ENCODE data around the gene FOXL3.
"Not testable (repeated sequence)": the region's sequence is repeated elsewhere in the genome, so short reads cannot be mapped to it uniquely, and the experiment has no call there.

Gene FOXL3

DNA sequence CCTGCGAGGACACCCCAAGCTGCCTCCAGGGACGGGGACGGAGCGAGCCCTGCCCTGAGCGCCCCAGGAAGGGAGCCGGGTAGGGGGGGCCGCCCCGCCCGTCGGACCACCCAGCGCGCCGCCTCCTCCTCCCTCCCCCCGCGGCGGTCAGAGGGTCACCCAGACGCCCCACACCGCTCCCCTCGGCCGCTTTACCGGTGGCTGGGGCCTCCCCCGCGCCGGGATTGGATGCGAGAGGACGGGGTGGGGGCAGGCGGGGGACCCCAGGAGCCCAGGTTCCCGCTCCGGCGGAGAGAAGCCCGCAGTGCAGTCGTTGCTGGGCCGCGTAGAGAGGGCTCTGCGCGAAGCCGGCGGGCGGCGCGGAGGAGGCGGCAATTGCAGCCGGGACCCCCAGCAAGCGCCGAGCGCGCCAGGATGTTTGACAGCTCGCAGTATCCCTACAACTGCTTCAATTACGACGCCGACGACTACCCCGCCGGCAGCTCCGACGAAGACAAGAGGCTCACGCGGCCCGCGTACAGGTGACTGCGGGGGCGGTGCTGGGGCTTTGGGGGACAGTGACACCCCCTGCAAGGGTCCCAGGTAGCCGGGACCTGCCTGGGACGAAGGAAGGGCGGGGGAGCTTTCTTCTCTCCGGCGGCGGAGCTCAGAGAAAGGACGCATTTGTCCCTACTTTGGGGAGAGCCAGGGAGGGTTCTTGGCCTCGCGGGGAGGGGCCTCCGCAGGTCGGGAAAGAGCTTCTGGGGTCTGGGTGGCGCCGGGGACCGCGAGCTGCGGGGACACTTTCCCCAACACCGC, at the start of gene FOXL3:
Gene FOXL3 (plus strand): TSS at position 415 of the 798 bp plus-strand sequence. CDS start 0 bp downstream, at position 415.
- TF ChIP-seq, protein P1, sequence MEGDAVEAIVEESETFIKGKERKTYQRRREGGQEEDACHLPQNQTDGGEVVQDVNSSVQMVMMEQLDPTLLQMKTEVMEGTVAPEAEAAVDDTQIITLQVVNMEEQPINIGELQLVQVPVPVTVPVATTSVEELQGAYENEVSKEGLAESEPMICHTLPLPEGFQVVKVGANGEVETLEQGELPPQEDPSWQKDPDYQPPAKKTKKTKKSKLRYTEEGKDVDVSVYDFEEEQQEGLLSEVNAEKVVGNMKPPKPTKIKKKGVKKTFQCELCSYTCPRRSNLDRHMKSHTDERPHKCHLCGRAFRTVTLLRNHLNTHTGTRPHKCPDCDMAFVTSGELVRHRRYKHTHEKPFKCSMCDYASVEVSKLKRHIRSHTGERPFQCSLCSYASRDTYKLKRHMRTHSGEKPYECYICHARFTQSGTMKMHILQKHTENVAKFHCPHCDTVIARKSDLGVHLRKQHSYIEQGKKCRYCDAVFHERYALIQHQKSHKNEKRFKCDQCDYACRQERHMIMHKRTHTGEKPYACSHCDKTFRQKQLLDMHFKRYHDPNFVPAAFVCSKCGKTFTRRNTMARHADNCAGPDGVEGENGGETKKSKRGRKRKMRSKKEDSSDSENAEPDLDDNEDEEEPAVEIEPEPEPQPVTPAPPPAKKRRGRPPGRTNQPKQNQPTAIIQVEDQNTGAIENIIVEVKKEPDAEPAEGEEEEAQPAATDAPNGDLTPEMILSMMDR (IDR thresholded peaks at IDR 0.05), result no peak
- Histone ChIP-seq H3K27ac (no peak within 1 kb of the TSS), H3K4me3 (no peak within 1 kb of the TSS)
- DNase-seq (ENCODE audit: low spot score), result no peak

DNA sequence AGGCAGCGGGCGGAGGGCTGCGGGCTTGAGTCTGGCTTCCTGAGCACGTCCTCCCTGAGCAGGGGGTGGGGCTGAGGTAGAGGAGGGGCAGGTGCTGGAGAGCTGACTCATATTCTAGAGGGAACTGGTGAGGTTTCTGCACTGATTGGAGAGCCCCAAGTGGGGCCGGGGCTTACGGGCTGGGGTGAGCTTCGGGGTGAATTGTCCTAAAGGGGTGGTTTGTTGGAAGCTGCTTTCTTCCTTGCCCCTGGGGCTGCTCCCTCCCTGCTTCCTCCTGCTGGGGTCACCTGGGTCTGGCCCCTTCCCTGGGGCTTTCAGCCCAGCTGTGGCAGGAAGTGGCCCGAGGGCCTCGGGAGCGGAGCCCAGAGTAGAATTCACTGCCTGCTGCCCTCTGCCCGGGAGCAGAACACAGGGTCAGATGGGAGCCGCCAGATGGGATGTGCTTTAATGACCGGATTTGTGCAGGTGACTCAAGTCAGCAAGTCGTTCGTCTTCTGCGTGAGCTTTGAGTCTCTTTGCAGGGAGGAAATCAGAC, 49.0 kb upstream of the FOXL3 start:
- TF ChIP-seq, protein P1 (IDR thresholded peaks at IDR 0.05), result no peak
- no peak overlapping the region for H3K27ac ChIP-seq
- H3K4me3 ChIP-seq, result no peak overlapping the region
- DNase-seq (ENCODE audit: low spot score), result no peak

DNA sequence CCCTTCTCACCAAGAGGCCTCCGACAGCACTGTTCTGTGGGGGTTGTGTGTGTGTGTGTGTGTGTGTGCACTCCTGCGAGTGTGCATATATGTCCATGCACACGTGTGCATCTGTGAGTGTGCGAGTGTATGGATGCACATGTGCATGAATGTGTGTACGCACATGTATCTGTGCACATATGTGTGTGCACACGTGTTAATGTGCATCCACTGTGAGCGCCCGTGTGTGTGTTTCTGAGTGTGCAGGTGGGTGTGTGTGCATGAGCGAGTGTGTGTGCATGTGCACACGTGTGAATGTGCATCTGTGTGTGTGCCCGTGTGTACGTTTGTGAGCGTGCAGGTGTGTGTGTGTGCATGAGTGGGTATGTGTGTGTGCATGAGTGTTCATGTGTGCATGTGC, 48.5 kb upstream of the FOXL3 start:
- Histone ChIP-seq H3K4me3 (no peak overlapping the region), H3K27ac (no peak overlapping the region)
- no peak for DNase-seq (ENCODE audit: low spot score)
- TF ChIP-seq, protein P1 (IDR thresholded peaks at IDR 0.05), result no peak

DNA sequence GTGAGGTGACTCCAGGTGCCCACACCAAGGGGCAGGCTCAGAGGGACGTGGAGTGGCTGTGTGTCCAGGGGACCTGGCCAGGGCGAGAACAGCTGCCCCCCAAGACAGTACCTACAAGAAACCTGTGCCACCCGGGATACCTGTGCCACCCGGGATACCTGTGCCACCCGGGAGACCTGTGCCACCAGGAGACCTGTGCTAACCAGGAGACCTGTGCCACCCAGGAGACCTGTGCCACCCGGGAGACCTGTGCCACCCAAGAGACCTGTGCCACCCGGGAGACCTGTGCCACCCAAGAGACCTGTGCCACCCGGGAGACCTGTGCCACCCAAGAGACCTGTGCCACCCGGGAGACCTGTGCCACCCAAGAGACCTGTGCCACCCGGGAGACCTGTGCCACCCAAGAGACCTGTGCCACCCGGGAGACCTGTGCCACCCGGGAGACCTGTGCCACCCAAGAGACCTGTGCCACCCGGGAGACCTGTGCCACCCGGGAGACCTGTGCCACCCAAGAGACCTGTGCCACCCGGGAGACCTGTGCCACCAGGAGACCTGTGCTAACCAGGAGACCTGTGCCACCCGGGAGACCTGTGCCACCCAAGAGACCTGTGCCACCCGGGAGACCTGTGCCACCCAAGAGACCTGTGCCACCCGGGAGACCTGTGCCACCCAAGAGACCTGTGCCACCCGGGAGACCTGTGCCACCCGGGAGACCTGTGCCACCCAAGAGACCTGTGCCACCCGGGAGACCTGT, 47.0 kb upstream of the FOXL3 start:
- H3K4me3 ChIP-seq; DNase-seq (ENCODE audit: low spot score); H3K27ac ChIP-seq: not testable (repeated sequence)

DNA sequence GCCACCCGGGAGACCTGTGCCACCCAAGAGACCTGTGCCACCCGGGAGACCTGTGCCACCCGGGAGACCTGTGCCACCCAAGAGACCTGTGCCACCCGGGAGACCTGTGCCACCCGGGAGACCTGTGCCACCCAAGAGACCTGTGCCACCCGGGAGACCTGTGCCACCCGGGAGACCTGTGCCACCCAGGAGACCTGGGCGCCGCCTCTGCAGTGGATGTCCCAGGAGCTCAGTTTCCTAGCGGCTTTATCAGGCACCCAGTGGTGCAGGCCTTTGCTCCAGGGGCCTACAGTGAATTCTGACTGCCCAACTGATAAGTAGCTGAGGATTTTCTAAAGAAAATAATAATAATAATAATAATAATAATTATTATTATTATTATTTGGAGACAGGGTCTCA, 46.4 kb upstream of the FOXL3 start:
- H3K4me3 ChIP-seq; H3K27ac ChIP-seq; DNase-seq (ENCODE audit: low spot score): not testable (repeated sequence)

DNA sequence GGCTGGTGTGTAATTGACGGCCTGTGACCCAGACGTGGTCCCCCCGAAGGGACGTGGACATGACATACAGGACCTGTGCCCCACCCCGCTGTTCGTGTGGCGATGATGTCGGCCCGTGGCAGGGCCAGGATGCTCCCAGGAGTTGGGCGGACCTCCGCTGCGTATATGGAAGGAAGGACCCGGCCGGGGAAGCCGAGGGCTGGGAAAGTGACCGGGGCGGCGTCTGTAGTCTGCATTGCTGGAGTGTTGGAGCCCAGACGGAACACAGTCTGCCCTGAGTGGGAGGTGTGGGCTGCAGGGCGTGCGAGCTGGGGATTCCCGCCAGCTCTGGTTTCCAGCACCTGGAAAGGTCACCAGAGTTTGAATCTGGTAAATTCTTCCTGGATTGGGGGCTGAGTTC, 45.0 kb upstream of the FOXL3 start:
- H3K4me3 ChIP-seq, result no peak overlapping the region
- TF ChIP-seq, protein P1 (IDR thresholded peaks at IDR 0.05), result no peak
- DNase-seq (ENCODE audit: low spot score), result no peak
- H3K27ac ChIP-seq, result no peak overlapping the region

DNA sequence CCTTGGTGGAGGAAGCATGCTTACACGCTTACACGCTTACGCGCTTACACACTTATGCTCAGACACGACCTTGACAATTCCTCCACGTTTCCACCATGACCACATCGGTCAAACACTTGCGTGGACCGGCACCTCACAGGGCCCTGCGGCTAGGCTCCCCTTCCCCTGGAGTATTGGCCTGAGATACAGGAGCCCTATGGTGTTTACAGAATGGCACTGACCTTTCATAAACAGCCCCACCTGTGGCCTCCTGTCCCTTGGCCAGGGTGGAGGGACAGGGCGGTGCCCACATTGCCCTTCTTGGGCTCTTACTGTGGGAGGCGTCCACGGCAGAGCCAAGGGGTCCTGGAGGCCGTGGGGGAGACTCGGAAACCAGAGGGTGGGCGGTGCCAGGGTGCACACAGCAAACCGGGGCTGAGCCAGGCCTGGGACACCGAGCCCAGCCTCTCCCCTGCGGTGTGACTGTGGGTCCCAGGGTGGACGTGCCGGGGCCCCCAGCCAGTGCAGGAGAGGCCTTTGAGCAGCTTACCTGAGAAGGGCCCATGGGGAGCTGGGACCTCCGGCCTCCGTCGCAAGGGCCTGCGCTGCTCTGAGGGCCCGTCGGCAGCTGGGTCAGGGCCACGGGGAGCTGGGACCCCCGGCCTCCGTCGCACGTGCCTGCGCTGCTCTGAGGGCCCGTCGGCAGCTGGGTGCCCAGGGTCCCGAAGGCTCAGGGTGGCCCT, 44.2 kb upstream of the FOXL3 start:
- TF ChIP-seq, protein P1 (IDR thresholded peaks at IDR 0.05), result no peak

More for the DNA sequence above, 44.2 kb upstream of the FOXL3 start:
- Histone ChIP-seq H3K4me3 (no peak overlapping the region), H3K27ac (no peak overlapping the region)
- DNase-seq (ENCODE audit: low spot score), result no peak

All from coronary artery (tissue), 2 donors.